Stimulated activated naive B cell treated with anti-CD40 and anti-IgM and Interleukin-4, amounts not matched to agents 10 μg/mL and 1 μg/mL and 100 μg/mL, for 72 hours (primary cell): ENCODE measurements around the gene RUBCNL.

Experiments
- ATAC-seq, 2 donors: fragments of 150-1000 bp; cut with Tn5 transposase; replicated peaks; 2 replicates each; pipeline ENCODE4 v1.10.0; 2021; ENCODE audit warnings: moderate library complexity in 1 of 2
- DNase-seq: peaks from one replicate; pipeline ENCODE4 v3.0.0; 2021
- H3K27ac Mint-ChIP-seq: one replicate; pipeline ENCODE4 v1.8.0; 2022; ENCODE audit warnings: mild to moderate bottlenecking, mixed read lengths
- H3K27me3 Mint-ChIP-seq, 2 donors: one replicate each; pipeline ENCODE4 v1.8.0; 2022; ENCODE audit warnings: mixed read lengths in 2 of 2
- H3K36me3 Mint-ChIP-seq, 2 donors: one replicate each; pipeline ENCODE4 v1.8.0; 2022; ENCODE audit warnings: mixed read lengths in 2 of 2, mild to moderate bottlenecking in 1 of 2
- H3K4me1 Mint-ChIP-seq, 2 donors: one replicate each; pipeline ENCODE4 v1.8.0; 2022; ENCODE audit warnings: mixed read lengths in 2 of 2, mild to moderate bottlenecking in 1 of 2
- H3K4me3 Mint-ChIP-seq, 2 donors: one replicate each; pipeline ENCODE4 v1.8.0; 2022; ENCODE audit warnings: mild to moderate bottlenecking in 2 of 2, mixed read lengths in 2 of 2, moderate library complexity in 1 of 2
- H3K9me3 Mint-ChIP-seq, 2 donors: one replicate each; pipeline ENCODE4 v1.8.0; 2022; ENCODE audit warnings: mixed read lengths in 2 of 2, mild to moderate bottlenecking in 1 of 2

The RUBCNL gene

GRCh38 chr13:46318986-46319385, 68.1 kb downstream of the RUBCNL start:
- no peaks in the 10 kb centered on the region for H3K36me3 Mint-ChIP-seq
- ATAC-seq (no peak), DNase-seq (no peak)
- H3K9me3 Mint-ChIP-seq = no peaks in the 10 kb centered on the region
- H3K4me3 Mint-ChIP-seq = no peak overlapping the region
- no peak overlapping the region for H3K27ac Mint-ChIP-seq
- H3K4me1 Mint-ChIP-seq = peaks cover 16 to 26% of the 10 kb centered on the region in 2 donors
- H3K27me3 Mint-ChIP-seq = no peaks in the 10 kb centered on the region

DNA sequence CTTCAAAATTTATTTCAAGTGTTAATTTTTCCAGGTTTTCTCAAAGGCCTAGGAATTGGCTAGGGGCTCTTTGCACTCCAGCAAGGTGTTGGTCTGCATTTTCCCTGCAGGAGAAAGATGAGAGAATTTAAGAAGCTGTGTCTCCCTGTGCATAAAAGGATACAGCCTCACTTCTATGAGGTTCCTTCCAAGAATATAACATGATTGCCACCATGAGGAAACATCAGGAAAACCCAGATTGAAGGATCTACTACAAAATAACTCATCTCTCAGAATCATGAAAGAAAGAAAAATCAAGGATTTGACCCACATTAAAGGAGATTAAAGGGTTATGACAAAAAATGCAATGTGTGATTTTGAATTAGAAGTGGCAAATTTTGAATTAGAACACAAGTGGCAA, 69.9 kb downstream of the RUBCNL start:
- ATAC-seq (no peak), DNase-seq (no peak)
- H3K36me3 Mint-ChIP-seq = no peaks in the 10 kb centered on the region
- no peak overlapping the region for H3K27ac Mint-ChIP-seq
- H3K9me3 Mint-ChIP-seq = no peaks in the 10 kb centered on the region
- no peak overlapping the region for H3K4me3 Mint-ChIP-seq
- peaks cover 18 to 31% of the 10 kb centered on the region in 2 donors for H3K4me1 Mint-ChIP-seq
- H3K27me3 Mint-ChIP-seq = no peaks in the 10 kb centered on the region

- Mint-ChIP-seq H3K27me3 (no peaks in the 10 kb centered on the region), H3K9me3 (no peaks in the 10 kb centered on the region), H3K4me3 (no peak overlapping the region), H3K27ac (no peak overlapping the region), H3K36me3 (no peaks in the 10 kb centered on the region), H3K4me1 (peaks cover 10 to 18% of the 10 kb centered on the region in 2 donors)
- ATAC-seq (no peak), DNase-seq (no peak)
Observed at GRCh38 chr13:46315491-46316075, 71.5 kb downstream of the RUBCNL start.

DNA sequence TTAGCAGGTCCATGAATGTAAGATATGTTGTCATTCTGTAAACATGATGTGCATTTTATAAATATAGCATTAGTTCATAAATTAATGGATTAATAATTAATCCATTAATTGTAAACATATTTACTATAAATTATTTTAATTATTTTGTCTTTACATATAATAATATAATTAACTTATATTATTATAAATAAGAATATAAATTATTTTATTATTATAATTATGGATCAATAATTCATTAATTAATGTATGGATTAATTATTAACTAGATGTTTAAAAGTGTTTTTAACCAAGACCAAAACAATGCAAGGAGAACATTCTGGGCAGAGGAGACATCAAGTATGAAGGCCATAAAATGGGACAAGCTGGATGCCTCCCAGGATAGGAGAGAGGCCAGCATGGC, 72.0 kb downstream of the RUBCNL start:
- Mint-ChIP-seq H3K27ac (no peak overlapping the region), H3K36me3 (peaks cover 0 to under 1% of the 10 kb centered on the region in 2 donors), H3K4me3 (no peak overlapping the region), H3K4me1 (peaks cover 9 to 15% of the 10 kb centered on the region in 2 donors), H3K27me3 (no peaks in the 10 kb centered on the region), H3K9me3 (peaks cover under 1 to 2% of the 10 kb centered on the region in 2 donors)
- no peak for DNase-seq
- ATAC-seq = no peak

DNA sequence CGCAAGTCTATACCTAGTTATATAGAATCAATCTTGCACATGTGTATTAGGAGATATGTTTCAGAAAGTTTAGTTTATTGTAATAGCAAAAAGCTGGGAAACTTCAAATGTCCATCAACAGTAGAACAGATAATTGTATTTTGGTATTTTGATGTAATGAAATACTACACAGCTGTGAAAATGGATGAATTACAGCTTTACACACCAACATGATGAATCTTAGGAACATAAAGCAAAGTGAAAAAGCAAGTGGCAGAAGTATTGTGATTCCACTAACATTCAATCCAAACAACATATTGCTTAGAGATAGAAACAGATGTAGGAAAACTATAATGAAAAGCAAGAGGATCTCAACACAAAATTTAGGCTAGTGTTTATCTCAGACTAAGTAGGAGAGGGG, 72.5 kb downstream of the RUBCNL start:
- ATAC-seq (no peak), DNase-seq (no peak)
- Mint-ChIP-seq H3K27ac (no peak overlapping the region), H3K27me3 (no peaks in the 10 kb centered on the region), H3K4me3 (no peak overlapping the region), H3K36me3 (peaks cover 0 to 4% of the 10 kb centered on the region in 2 donors), H3K4me1 (peaks cover 11 to 15% of the 10 kb centered on the region in 2 donors), H3K9me3 (peaks cover 5 to 6% of the 10 kb centered on the region in 2 donors)

DNA sequence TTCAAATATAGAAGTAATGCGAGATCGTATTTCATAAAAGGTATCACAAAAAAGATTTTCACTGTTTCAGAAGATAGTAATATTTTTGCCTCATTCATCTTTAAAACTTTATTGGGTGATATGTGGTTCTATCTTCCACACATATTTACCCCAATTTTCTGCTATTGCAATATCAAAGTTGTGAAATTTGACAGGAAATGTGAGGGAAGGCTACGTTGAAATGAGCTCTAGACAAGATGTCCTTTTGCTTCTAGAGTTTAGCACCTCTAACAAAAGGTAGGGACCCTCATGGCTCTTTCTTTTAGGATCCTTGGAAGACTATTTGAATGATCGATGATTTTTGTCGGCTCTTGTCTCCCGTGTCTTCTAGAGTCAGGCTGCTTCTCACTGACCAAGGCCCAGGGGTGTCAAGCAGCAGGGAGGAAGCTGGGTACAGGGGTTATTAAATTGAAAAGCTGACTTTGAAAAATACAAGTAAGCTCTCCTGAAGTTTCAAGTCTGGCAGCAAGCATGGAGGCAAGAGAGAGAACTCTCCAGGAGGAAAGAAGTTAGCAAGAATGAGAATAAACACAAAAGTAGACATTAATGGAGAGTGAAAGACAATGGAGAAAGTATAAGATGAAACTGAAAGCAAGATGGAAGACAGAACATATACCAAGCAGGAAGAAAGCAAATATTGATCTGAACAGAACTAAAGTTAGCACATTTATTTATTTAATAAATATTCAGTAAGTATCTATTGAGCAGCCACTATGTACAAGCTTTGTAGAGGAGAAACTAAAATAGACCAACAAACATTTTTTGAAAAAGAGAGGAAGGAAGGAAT, 73.4 kb downstream of the RUBCNL start:
- H3K36me3 Mint-ChIP-seq = peaks cover 0 to 4% of the 10 kb centered on the region in 2 donors
- no peak for ATAC-seq
- peaks cover 5 to 9% of the 10 kb centered on the region in 2 donors for H3K4me1 Mint-ChIP-seq
- DNase-seq = no peak
- H3K27me3 Mint-ChIP-seq = peaks cover 0 to under 1% of the 10 kb centered on the region in 2 donors
- H3K27ac Mint-ChIP-seq = no peak overlapping the region
- no peak overlapping the region for H3K4me3 Mint-ChIP-seq
- peaks cover 7 to 10% of the 10 kb centered on the region in 2 donors for H3K9me3 Mint-ChIP-seq

GRCh38 chr13:46313024-46313423, 74.0 kb downstream of the RUBCNL start:
- Mint-ChIP-seq H3K4me3 (no peak overlapping the region), H3K9me3 (peaks cover 7 to 10% of the 10 kb centered on the region in 2 donors), H3K4me1 (peaks cover 4 to 6% of the 10 kb centered on the region in 2 donors), H3K27ac (no peak overlapping the region), H3K36me3 (peaks cover 0 to 4% of the 10 kb centered on the region in 2 donors), H3K27me3 (peaks cover 0 to 4% of the 10 kb centered on the region in 2 donors)
- no peak for ATAC-seq
- DNase-seq = no peak

- Mint-ChIP-seq H3K27me3 (peaks cover 0 to 4% of the 10 kb centered on the region in 2 donors), H3K36me3 (peaks cover 0 to 4% of the 10 kb centered on the region in 2 donors), H3K27ac (no peak overlapping the region), H3K9me3 (peaks cover 7 to 10% of the 10 kb centered on the region in 2 donors), H3K4me3 (no peak overlapping the region), H3K4me1 (peaks cover 4 to 6% of the 10 kb centered on the region in 2 donors)
- DNase-seq = no peak
- ATAC-seq = no peak
Observed at GRCh38 chr13:46311217-46311616, 75.8 kb downstream of the RUBCNL start.

- H3K27ac Mint-ChIP-seq = no peak overlapping the region
- no peak for DNase-seq
- no peak overlapping the region for H3K4me3 Mint-ChIP-seq
- H3K27me3 Mint-ChIP-seq = peaks cover 0 to 4% of the 10 kb centered on the region in 2 donors
- H3K36me3 Mint-ChIP-seq = peaks cover 0 to 4% of the 10 kb centered on the region in 2 donors
- ATAC-seq = no peak
- peaks cover 7 to 10% of the 10 kb centered on the region in 2 donors for H3K9me3 Mint-ChIP-seq
- H3K4me1 Mint-ChIP-seq = peaks cover 4 to 6% of the 10 kb centered on the region in 2 donors
Observed at GRCh38 chr13:46310066-46310465, 77.0 kb downstream of the RUBCNL start.

DNA sequence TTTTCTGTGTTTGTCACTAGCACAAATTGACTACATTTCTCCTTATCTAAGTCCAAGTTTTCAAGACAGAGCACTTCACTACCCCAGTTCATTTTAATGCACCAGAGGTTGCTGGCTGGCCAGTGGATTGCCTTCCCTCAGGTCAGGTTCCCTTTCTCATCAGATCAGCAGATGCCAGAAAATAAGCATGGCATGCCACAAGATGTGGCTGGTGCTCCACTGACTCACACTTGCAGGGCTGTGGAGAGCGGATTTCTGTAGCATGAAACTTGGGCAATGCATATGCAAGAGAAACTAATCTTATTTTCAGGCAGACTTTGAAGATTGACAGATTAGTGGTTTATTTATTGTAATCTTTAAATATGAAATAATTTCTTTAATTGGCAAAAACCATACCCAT, 79.5 kb downstream of the RUBCNL start:
- DNase-seq (no peak), ATAC-seq (no peak)
- Mint-ChIP-seq H3K4me3 (no peak overlapping the region), H3K27ac (no peak overlapping the region), H3K4me1 (peaks cover 7% of the 10 kb centered on the region in 2 donors), H3K36me3 (peaks cover 0 to 4% of the 10 kb centered on the region in 2 donors), H3K9me3 (peaks cover 7 to 10% of the 10 kb centered on the region in 2 donors), H3K27me3 (peaks cover 0 to 4% of the 10 kb centered on the region in 2 donors)

GRCh38 chr13:46304546-46304945, 82.5 kb downstream of the RUBCNL start:
- ATAC-seq (no peak), DNase-seq (no peak)
- peaks cover 0 to 4% of the 10 kb centered on the region in 2 donors for H3K36me3 Mint-ChIP-seq
- peaks cover 5 to 9% of the 10 kb centered on the region in 2 donors for H3K9me3 Mint-ChIP-seq
- peaks cover 5 to 7% of the 10 kb centered on the region in 2 donors for H3K4me1 Mint-ChIP-seq
- peaks cover 0 to 4% of the 10 kb centered on the region in 2 donors for H3K27me3 Mint-ChIP-seq
- peak overlapping the region; percentile 42 for H3K27ac Mint-ChIP-seq
- no peak overlapping the region for H3K4me3 Mint-ChIP-seq

- Mint-ChIP-seq H3K9me3 (peaks cover 4 to 6% of the 10 kb centered on the region in 2 donors), H3K4me3 (peak overlapping the region in 1 of 2 donors; percentile 2), H3K4me1 (peaks cover 5 to 7% of the 10 kb centered on the region in 2 donors), H3K27ac (no peak overlapping the region), H3K36me3 (peaks cover 0 to 4% of the 10 kb centered on the region in 2 donors), H3K27me3 (peaks cover 0 to 4% of the 10 kb centered on the region in 2 donors)
- ATAC-seq (peak; percentile 68 to 73), DNase-seq (no peak)
Observed at GRCh38 chr13:46303742-46304385, 83.2 kb downstream of the RUBCNL start.

DNA sequence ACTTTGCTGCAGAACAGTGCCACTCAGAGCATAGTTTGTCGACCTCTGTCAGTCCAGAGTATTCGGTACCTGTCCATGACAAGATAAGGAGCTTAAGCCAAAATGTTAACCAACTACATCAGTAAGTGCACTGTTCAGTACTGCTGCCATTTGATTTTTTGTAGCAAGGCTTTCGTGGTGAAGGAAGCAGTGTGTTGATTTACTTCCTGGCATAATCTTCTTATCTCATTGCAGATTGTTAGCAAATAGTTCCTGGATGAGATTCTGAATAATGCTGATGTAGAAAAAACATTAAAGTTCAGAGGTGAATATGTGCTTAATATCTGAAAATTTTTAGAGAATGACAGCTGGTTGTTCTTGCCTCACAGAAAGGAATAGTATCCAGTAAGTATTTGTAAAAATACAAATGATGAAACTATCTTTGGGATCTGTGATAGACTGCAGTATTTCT, 89.7 kb downstream of the RUBCNL start:
- H3K27ac Mint-ChIP-seq = no peak overlapping the region
- DNase-seq = no peak

GRCh38 chr13:46296921-46297320, 90.1 kb downstream of the RUBCNL start:
- H3K4me3 Mint-ChIP-seq = no peak overlapping the region
- ATAC-seq (no peak), DNase-seq (no peak)
- H3K9me3 Mint-ChIP-seq = peaks cover 0 to 4% of the 10 kb centered on the region in 2 donors
- H3K4me1 Mint-ChIP-seq = peaks cover 18 to 20% of the 10 kb centered on the region in 2 donors
- peaks cover 0 to 4% of the 10 kb centered on the region in 2 donors for H3K36me3 Mint-ChIP-seq
- H3K27me3 Mint-ChIP-seq = no peaks in the 10 kb centered on the region
- no peak overlapping the region for H3K27ac Mint-ChIP-seq

More for the DNA sequence above, 89.7 kb downstream of the RUBCNL start:
- H3K4me1 Mint-ChIP-seq = peaks cover 18 to 20% of the 10 kb centered on the region in 2 donors
- peaks cover 0 to 4% of the 10 kb centered on the region in 2 donors for H3K36me3 Mint-ChIP-seq
- H3K9me3 Mint-ChIP-seq = peaks cover 2 to 5% of the 10 kb centered on the region in 2 donors
- no peak for ATAC-seq
- no peak overlapping the region for H3K4me3 Mint-ChIP-seq
- no peaks in the 10 kb centered on the region for H3K27me3 Mint-ChIP-seq
